UCSD-AML1 (cell line): ENCODE measurements around the gene CCDC86.

Experiments used
- DNase-seq: peaks from one replicate; lab custom pipeline; 2025; ENCODE audit not compliant: unreplicated experiment; lab: John Stamatoyannopoulos, UW

CCDC86 gene

GRCh38 chr11:60867871-60868681 is 26.2 kb downstream of the CCDC86 start:
- DNase-seq: no peak

- no peak for DNase-seq
Observed at GRCh38 chr11:60868682-60869450, 27.0 kb downstream of the CCDC86 start.

GRCh38 chr11:60869451-60869825 is 27.5 kb downstream of the CCDC86 start:
- DNase-seq: no peak

GRCh38 chr11:60870276-60870675 is 28.4 kb downstream of the CCDC86 start:
- no peak for DNase-seq

- DNase-seq: no peak
Observed at GRCh38 chr11:60870733-60871377, 28.9 kb downstream of the CCDC86 start.

- DNase-seq: no peak
Observed at GRCh38 chr11:60871378-60872061, 29.6 kb downstream of the CCDC86 start.

- no peak for DNase-seq
Observed at GRCh38 chr11:60872124-60872960, 30.4 kb downstream of the CCDC86 start.

- DNase-seq: no peak
Observed at GRCh38 chr11:60872961-60873524, 31.1 kb downstream of the CCDC86 start.

- no peak for DNase-seq
Observed at GRCh38 chr11:60873533-60873932, 31.6 kb downstream of the CCDC86 start.

GRCh38 chr11:60874421-60875365 is 32.8 kb downstream of the CCDC86 start:
- no peak for DNase-seq

- no peak for DNase-seq
Observed at GRCh38 chr11:60875366-60876167, 33.7 kb downstream of the CCDC86 start.

GRCh38 chr11:60876168-60876485 is 34.2 kb downstream of the CCDC86 start:
- DNase-seq: no peak

- DNase-seq: no peak
Observed at GRCh38 chr11:60878245-60879101, 36.6 kb downstream of the CCDC86 start.

- no peak for DNase-seq
Observed at GRCh38 chr11:60879104-60879503, 37.2 kb downstream of the CCDC86 start.

GRCh38 chr11:60879971-60880588 is 38.2 kb downstream of the CCDC86 start:
- no peak for DNase-seq

GRCh38 chr11:60880643-60881282 is 38.9 kb downstream of the CCDC86 start:
- no peak for DNase-seq
